ENCODE measurements around the gene PAK5.

The PAK5 gene

DNA sequence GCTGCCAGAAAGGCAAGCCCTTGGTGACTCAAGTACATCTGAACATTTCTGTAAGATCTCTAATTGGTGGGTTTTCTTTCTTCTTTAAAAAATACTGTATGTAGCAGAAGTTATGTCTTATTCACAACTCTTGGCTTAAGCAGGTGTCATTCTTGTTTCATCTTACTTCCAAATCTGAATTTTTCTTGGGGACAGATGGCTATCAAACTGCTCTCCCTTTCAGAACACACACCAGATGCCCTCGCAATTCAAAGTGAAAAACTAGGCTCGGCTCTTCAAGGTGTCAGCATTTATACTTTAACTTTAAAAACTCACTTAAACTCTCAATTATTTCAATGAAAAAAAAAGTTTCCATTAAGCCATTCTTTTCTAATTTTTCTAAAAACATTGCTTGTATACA is 49.7 kb downstream of the PAK5 start:
- DNase-seq (ENCODE audit: low spot score), result no peak

DNA sequence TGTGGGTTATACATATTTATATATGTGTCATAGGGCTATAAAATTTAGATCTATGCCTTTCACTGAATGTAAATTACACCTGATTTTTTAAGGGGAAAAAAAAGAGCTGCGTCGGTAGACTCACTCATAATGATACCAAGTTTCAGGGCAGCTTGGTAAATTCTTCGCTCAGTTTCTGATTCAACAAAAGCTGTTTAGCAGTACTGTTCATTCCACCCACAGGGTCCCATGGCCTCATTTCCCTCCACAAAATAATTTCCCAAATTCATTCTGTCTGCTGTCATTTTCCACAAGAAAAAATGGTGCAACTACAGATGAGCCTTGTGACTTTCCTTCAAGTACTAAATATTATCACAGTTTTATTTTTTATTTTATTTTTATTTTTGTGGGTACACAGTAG is 63.7 kb downstream of the PAK5 start:
- no peak for DNase-seq (ENCODE audit: low spot score)

DNA sequence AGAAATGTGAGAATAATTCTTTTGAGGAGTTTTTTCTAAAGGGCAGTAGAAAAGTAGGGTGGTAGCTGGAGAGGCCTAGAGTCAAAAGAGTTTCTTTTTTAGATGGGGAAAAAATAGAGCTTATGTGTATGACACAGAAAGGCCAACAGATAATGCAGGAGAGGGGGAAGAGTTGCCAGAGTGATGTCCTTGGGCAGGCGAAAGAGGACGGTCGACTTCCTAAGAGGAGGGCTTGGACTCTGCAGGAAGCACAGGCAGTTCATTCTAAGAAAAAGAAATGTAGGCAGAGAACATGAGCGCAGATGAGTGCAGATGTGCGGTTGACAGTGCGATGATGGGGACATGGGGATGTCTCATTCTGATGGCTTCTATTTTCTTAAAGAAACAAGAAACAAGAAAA is 68.9 kb downstream of the PAK5 start:
- DNase-seq (ENCODE audit: low spot score), result no peak

DNA sequence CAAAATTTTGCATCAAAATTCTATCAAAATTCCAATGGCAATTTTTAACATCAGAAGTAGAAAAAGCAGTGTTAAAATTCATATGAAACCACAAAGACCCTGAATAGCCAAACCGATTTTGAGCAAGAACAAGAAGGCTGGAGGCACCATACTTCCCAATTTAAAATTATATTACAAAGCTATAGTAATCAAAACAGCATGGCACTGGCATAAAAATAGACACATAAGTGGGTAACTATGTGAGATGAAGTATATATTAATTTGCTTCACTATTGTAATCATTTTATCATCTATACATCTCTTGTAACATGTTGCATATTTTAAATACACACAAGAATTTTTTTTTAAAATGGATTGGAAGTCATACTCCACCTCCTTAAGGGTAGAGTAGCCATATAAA is 77.4 kb downstream of the PAK5 start:
- DNase-seq (ENCODE audit: low spot score), result no peak

DNA sequence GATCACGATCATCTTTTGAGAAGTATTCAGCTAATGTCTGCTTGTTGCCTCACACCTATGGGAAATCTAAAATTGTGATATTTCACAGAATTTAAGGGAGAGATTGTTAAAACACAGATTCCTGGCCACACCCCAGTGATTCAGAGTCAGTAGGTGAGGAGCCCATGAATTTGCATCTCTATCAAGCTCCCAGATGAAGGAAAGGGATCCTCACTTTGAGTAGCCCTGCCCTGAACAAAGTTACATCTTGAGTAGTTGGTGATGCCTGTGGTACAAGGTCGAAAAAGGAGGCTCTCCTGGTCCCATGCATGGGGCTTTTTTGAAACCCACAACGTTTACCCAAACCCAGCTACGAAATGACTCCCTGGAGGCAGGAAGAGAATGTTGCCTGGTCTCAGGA is 79.5 kb downstream of the PAK5 start:
- DNase-seq (ENCODE audit: low spot score), result no peak

DNA sequence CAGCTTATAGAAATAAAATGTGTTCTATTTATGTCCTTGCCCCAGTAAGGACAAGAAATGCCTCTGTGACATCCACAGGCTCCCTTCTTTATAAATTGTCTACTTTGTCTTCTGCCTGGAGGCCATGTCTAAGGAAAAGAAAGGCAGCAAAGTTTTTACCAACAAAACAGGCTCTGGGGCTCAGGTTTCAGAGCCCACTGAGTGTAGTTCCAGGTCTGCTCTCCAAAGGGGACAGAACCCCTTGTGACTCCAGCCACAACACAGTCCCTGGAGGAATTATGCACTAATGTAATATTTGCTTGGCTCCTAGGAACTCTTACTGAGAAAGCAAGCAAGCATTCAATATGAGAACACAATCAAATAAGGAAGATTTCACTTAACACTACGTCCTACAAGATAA is 80.1 kb downstream of the PAK5 start:
- no peak for DNase-seq (ENCODE audit: low spot score)

DNA sequence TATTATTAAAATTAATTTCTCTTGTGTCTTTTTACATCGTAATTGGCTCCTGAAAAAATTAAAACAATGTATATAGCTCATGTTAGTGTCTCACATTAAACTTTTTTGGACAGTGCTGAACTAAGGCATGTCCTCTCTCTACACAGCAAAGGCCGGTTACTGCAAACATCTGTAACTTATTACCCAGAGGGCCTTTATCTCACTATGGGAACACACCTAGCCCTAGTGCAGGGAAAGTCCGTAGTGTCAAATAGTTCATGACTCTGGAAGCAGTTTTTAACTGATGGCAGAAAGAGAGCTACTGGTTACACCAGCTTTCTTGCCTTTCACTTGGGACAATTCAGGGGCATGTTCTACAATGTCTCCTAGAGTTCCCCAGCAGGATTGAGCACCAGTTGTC is 82.2 kb downstream of the PAK5 start:
- DNase-seq (ENCODE audit: low spot score), result no peak

DNA sequence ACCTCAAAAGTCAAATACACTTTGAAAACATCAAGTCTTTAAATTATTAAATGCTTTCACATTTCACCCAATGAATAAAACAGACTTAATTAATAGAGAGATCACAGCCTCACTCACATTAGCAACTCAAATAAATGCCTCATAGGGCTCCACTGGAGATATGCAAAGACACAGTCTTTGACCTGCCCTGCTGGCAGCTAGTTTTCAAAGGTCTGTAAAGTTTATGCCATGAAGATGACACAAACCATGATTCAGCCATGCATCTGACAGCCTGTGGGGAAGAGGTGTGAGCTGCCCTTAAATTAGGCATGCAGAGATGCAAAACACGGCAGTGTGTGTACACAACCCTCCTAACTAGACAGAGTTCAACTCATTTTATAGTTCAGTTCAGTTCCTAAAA is 83.6 kb downstream of the PAK5 start:
- DNase-seq (ENCODE audit: low spot score), result no peak

DNA sequence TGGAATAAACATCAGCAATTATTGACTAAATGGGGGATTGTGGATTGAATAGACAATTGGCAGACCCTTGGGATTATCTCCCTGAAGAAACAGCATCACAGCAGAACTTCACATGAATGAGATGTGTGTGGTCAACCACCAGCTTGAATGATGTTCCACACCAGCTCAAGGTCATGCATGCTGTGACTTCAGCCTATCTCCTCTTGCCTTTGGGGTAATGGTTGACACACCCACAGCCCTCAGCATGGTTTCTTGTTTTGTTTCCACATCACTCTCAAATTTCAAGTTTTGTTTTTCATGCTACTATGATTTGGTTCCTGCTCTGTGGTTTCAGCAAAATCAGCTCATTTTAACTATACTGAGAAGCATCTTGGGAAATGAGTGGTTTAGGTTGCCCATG is 94.3 kb downstream of the PAK5 start:
- no peak for DNase-seq (ENCODE audit: low spot score)

DNA sequence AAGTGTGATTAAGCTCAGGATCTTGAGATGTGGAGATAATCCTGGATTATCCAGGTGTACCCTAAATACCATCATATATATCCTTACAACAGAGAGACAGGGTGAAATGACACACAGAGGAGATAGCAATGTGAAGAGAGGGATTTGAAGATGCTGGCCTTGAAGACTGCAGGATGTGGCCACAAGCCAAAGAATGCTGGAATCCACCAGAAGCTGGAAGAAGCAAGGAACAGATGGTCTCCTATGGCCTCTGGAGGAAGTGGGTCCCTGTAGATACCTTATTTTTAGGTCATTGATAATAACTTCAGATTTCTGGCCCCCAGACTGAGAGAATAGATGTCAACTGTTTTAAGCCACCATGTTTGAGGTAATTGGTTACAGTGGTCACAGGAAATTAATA is 95.0 kb downstream of the PAK5 start:
- no peak for DNase-seq (ENCODE audit: low spot score)

DNA sequence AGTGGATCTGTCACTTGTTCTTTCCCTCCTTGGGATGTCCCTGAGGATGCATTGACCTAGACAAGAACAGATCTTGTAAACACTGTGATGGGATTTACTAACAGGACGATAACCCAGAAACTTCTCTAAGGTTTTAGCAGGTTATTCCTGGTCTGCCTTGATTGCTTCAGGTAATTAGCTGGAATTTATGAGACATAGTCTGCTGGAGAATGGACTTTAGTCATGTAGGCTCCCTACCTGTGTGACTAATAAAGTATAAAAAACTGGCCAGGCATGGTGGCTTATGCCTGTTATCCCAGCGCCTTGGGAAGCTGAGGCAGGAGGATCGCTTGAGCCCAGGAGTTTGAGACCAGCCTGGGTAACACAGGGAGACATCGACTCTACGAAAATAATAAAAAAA is 96.1 kb downstream of the PAK5 start:
- DNase-seq (ENCODE audit: low spot score), result no peak

DNA sequence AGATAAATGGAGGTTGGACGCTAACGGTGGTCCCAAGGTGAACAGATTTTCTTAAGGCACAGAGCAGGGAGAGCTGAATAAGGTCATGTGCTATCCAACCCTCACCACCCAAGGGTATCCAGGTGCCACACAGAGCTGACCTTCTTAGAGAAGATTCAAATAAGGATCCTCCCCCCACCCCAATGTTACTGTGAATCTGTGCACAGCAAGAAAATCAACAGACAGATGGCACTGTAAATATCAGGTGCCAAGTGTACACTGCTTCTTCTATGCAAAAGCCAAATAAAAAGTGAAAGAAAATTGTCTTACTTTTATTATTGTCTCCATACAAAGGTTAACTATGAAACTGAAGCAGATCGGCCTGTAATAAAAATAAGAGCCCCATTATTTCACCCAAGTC is 96.9 kb downstream of the PAK5 start:
- DNase-seq (ENCODE audit: low spot score), result no peak

DNA sequence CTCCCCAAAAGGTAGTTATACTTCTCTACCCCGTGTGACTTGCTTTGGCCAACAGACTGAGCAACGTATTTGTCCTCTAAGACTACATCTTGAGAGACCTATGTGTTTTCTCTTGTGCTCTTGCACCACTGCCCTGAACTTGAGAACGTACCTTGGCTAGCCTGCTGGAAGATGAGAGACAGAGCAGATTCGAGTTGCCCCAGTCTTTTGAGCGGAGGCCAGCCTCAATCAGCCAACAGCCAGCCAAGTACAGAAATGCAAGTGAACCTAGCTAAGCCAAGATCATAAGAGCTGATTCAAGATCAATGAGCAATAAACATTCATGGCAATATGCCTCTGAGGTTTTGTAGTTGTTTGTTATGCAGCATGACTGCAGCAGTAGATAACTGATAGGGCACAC is 98.4 kb downstream of the PAK5 start:
- no peak for DNase-seq (ENCODE audit: low spot score)

DNA sequence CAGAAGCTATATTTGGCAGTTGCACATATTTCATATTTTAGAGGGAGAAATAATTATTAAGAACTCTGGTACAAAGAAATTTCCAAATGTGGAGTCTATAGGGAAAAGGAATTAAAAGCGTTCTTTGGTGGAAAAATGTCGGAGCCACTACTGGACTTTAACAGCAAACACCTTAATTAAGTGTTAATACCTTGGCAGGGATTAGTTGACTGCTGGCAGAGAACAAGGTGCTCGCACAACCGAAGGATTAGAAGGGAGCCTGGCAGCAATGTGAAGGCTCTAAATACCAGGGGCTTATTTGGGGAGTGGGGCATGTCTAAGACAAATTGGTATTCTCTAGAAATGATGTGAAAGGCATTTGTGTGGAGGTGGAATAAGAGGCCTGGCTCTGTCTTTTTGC is 98.9 kb downstream of the PAK5 start:
- DNase-seq (ENCODE audit: low spot score), result no peak

DNA sequence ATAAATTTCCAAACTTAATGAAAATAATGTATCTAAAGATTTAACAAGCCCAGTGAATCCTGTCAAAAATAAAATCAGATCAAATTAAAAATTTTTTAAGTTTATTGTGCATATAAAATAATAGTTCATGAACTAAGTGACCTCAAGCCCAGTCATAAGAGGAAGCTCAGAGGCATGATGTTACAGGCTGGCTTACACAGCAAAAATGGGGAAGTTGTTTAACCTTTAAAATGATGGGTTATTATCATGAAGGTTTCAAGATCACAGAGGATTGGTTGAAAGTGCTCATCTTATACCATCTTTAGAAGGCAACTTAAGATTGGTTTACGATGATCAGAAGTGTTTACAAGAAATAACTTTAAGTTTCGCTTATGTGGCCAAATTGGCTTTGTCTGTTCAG is 102.5 kb downstream of the PAK5 start:
- no peak for DNase-seq (ENCODE audit: low spot score)

DNA sequence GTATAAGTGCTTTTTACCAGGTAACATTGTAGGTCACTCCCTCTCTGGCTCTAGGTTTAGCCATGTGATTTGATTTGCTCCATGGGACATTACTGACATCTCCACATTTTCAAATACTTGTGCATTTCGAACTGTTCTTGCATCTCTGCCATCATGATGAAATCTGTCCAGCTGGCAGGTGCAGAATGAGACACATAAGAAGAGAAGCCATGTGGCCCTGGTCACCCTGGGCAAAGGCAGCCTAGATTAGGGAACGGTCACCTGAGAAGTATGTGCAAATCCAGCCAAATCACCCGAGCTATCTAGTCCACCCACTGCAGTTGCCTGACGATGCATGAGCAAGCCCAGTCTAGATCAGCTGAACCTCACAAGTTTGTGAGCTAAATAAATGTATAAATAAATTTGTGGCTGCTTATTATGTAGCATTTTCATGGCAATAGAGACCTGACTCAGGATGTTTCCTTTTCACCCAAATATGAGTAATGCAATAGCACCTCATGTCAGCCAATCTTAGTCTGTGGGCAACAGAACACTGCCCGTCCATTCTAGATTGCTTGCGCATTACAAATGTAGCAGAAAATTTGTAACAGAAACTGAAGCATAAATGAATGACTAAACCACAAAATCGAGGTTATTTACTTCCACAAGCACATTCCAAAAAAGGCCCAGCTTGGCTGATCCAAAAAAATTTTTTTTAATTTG is 115.2 kb downstream of the PAK5 start:
- DNase-seq (ENCODE audit: low spot score), result no peak

DNA sequence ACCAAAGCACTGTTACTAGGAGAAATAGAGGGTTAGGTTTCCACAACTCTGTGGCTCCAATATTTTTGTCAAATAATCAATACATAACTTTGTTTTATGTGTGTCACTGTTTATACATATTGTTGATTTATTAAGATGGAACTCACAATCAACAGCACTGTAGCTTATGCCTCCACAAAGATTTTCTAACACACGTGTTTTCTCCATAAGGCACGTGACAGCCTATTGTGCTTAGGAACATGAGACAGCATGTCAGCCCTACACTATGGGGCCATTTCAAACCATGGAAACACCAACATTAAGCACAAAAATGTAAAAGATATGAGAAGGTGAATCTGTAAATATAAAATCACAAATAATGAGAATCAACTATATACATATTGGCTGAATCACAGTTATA is 127.0 kb downstream of the PAK5 start:
- no peak for DNase-seq (ENCODE audit: low spot score)

DNA sequence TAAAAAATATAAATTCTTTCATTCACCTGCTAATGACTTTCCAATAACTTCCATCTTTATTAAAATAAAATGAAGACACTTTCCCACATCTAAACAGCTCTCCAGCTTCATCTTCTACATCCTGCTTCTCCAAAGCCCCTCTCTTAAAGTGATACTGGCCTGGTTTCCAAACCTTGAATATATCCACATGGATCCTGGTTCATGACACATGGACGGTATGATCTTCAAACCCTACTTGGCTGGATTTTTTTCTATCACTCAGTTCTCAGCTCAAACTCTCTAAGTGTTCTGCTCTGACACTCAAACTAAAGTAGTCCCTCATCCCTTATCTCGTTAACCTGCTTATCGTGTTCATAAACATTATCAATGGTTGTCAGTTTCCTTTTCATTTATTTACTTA is 128.2 kb downstream of the PAK5 start:
- no peak for DNase-seq (ENCODE audit: low spot score)

DNA sequence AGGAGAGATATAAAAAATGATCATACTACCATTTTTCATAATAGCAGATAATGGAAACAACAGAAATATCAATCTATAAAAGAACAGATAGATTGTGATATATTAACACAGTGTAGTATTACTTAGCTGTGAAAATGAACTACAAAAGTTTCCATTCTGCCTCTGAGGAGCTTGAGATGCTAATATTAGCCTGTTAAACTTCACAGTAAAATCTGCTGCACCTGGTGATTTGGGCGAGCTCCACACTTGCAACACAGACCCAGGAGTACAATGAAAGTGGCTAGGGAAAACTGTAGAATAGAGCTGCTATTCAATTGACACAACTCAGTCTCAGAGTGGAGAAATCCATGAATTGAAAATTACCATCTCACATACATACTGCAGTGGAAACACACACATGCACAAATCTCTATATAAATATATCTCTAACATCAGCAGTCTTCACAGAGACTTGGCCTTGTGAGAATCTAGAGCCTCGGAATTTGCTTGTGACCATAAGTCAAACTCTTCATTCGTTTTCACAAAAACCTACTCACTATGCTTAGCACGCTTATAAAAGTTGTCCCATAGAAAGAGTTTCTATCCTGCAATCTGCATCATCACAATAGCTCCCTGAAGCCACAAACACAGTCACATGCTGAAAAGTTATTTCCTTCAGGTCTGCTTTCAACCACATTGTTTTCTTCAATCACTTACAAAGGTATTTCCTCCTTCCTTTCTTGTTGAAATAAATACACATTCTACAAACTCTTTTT is 133.0 kb downstream of the PAK5 start:
- no peak for DNase-seq (ENCODE audit: low spot score)

DNA sequence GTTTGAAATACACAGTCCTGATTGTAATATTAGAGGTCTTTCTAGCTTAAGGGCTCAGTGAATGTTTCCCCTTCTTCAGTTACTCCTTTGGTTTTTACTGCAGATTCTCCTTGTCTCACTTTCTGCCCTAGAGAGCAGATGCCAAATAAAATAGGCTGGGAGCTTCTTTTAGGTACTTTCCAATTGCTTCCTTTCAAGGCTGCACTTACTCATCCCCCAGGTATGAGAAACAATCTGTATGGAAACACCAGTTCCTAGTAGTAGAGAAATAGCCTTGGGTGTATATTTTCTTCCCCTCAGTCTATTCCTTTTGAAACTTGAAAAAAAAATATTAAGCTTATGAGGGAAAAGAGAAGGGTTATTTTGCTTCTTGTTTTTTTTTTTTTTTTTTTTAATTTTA is 139.7 kb downstream of the PAK5 start:
- DNase-seq (ENCODE audit: low spot score), result no peak

DNA sequence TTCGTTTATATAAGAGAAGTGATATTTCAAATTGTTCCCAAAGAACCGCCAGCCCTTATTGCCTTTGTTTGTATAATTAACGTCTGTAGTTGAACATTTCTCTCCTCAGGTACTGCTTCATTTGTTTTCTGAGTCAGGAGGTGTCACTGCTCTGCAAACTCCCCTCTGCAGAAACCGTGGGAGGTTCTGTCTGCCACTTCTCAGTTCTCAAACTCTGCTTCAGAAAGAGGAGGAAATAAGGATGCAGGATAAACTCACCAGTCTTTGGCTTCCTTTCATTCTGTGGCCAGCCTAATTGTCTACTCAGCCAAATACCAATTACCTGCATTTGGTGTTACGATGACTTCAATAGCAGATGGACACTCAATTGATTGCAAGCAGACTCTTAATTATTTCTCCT is 149.8 kb downstream of the PAK5 start:
- DNase-seq (ENCODE audit: low spot score), result no peak

DNA sequence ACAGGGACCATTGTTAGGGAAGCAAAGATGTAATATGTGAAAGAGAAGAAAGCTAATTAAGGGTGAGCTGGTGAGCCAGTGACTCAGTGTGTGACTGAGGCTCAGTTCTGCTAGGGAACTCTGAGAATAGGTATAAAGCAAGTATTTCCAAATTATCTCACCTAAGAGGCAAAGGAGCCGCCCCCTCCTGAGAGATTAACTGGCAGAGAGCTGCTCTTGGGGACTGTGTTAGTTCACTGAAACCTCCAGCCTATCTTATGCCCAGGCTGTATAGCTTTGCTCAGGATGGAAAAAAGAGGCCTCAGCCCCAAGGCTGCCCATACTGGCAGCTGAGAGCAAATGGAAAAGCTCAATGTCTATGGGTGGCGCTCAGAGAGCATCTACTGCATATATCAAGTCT is 152.0 kb downstream of the PAK5 start:
- DNase-seq (ENCODE audit: low spot score), result peak; percentile 11

DNA sequence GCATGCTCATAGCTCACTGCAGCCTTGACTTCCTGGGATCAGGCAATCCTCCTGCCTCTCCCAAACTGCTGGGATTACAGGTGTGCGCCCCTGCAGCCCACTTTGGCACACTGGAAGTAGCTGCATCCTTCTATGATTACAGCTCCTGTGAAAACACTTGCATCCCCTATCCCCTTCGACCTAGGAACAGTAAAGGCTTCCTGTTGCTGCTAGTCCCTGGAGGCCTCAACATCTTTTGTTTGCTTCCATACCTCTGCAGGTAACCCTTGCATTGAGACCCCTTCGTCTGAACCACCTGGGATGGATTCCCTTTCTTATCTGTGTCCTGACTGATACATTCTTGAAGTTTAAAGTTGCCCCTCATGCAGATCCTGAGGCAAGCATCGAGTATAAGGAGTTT is 152.4 kb downstream of the PAK5 start:
- peak; percentile 8 for DNase-seq (ENCODE audit: low spot score)

DNA sequence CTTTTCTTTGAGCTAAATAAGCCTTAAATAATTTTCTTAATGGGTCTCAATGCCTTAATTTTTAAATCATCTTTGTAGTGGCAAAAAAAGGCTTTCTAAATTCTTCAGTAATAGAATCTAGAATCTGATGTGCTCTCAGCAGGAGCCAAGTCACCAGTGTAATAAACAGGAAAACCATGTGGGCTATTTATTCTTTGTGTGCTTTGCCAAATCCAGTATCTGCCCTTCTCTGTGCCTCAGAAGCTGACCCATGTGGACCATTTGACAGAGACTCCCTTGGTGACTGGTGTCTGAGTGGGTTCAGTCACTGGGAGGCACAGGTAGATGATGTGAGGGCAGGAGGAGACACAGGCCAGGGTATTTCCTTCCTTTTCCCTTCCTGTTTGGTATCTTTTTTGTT is 152.9 kb downstream of the PAK5 start:
- no peak for DNase-seq (ENCODE audit: low spot score)

Measured in iPS-NIHi11 (cell line).